Stimulated activated CD4-positive, alpha-beta T cell treated with anti-CD3 and anti-CD28 coated beads, TNF-alpha, amount 100 ng/mL, for 24 hours (primary cell): Measurements from ENCODE around the gene SHF.

Source experiments
- DNase-seq, 3 experiments: peaks; one replicate each; pipeline ENCODE4 v3.0.0-alpha.2; 2020; ENCODE audit warnings: low read depth in 3 of 3

The SHF gene

DNA sequence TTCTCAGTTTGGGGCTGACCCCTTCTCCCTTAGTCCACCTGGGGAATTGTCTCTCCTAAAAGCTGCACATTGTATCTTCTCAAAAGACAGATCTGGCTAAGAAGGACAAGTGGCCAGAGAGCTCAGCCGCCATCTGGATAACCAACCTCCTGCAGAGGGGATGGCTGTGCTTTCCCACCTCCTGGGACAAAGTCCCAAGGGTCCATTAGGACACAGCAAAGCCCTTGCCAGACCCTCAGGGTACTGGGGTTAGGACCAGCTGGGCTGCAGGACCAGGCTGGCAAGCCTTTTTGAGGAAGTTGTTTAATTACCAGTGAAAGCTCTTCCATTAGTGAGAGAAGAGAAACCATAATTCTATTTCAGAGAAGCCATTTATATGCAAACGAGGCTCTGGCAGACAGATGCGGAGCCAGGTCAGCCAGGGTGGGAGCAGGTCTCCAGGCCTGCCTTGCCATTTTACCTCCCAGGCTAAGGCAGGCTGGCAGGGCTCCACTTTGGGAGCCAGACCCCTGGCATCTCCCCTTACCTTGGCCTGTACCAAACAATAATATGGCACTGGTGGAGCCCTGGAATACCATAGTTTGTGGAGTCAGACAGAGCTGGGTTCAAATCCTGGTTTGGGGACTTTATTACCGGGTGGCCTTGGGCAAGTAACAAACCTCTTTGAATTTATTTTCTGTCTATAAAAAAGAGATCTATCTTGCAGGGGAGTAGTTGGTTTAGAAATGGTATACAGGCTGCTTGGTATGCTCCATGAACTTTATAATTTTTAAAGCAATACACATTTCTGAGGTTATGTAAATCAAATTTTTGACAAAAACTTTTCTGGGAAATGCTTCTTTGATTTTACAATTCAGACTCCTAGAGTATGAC, 17.9 kb downstream of the SHF start:
- DNase-seq: no peak

DNA sequence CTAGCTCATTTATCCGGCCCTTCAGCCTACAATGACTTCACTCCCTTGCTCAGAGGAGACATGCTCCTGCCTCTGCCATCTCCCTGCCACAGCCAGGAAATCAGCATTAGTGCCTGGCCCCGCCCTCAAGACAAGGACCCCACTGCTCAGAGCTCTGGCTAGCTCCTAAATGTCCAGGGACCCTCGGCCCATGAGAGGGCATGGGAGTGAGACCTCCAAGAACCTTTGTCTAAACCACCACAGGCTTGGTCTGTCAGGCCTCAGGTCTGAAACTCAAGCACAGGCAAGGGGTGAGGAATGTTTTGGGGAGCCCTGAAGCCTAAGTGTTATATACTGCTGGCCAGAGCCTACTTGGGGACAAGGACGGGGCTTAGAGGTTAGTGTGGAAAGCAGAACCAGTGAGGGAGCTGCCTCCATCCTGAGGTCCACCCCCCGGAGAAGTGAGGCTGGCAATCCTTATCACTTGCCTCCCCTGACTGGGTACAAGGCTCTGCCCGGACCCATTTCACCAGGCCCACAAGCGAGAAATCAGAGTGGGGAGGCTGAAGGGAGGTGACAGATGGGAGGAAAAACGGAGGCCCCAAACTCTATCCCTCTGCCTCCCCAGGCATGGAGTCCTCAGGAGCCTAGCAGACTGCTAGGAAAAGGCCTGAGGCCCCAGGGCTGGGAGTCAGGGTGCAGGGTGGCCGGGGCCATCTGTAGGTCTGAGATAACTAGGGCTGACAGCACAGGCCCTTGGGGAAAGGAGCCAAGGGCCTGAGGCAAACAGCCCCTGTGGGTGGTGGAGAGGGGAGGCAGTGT, 18.8 kb downstream of the SHF start:
- no peak for DNase-seq

DNA sequence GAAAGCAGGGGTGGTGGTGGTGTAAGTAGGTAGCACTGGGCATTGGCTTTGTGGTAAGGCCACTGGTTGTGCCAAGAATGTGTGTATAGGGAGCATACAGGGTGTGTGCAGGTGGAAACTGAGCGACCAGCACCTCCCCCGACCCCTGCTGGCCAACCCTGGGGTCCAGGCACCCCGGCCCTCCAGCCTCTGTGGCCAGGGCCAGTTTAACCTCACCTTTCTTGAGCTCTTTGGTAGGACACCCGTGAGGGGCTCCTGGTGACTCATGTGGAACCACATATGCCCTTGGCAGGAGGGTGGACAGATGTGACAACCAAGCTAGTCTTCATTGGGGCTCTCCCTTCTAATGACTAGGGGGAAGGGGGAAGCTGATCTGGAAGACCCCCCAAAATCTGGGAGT, 19.5 kb downstream of the SHF start:
- no peak for DNase-seq

DNA sequence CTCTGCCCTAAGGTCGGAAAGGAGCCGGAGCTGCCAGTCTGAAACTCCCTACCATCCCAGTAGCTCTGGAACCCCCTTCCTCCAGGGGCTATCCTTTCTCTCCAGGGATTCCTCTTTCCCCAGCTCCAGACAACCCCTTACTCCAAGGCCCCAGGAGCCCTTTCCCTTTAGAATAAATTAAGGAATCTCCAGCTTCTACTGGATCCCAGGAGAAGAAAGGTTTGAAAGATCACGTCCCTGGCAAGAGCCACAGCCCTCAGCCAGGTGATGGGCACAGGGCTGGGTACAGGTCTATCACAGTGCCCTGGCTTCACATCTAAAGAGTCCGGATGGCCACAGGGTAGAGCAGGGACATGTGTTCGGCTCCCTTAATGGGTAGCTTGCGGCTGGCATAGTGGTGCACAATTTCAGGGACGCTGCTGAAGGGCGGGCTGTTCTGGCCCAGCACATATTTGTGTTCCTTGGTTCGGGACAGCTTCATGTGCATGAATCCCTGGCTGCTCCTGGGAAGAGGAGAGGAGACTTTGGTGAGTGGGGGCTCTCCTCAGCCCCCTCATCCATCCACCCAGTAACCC, 20.0 kb downstream of the SHF start:
- no peak for DNase-seq

DNA sequence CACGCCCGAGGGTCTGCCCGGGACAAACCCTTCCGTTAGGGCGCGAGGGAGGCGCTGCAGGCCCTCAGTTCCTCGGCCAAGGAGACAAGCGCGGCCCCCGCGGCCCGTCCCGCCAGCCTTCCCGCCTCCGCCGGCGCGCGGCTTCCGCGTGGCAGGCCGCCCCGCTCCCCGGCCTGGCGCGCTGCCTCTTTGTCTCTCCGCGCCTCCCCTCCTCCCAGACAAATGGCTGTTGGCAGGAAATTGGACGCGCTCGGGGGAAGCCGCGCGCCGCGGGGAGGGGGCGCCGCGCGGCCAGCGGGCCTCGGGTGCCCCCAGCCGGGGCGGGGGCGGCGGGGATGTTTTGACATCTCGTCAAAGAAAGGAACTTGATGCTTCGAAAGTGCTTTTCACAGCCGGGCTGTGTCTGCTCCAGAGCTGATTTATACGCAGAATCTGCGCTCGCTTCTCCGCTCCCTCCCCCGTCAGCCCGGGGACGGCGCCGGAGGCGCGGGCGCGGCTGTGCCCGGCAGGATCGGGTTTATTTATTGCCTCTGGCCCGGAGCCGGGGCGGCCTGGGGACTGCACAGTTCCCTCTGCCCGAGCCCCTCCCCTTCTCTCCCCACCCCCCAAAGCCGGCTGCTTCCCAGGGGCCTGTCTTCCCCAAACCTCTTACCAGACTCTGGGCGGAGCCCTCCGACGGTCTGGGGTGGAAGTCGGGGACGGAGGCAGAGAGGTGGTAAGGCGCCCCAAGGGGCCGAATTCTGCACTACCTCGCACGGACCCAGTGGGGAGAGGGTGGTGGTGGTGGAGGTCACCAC, 20.7 kb downstream of the SHF start:
- peak; percentile 63 to 86 (median 68) for DNase-seq

DNA sequence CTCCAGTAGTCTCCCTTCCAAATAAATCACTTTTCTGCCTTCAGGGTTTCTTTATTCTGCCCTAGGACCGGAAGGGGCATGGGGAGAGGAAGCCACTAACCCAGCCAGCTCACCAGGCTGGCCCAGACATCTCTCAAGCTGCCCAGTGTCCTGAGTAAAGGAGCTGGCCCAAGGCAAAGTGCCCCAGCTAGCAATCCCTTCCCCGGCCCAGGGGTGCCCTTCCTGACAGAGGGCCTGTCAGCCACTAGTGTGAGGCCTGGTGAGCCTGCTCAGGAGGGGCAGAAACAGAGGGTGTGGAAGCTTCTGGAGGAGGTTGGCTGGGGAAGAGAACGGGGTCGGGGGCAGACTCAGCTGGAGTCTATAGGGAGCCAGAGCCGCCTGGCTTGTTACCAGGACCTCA, 22.2 kb downstream of the SHF start:
- DNase-seq: no peak

DNA sequence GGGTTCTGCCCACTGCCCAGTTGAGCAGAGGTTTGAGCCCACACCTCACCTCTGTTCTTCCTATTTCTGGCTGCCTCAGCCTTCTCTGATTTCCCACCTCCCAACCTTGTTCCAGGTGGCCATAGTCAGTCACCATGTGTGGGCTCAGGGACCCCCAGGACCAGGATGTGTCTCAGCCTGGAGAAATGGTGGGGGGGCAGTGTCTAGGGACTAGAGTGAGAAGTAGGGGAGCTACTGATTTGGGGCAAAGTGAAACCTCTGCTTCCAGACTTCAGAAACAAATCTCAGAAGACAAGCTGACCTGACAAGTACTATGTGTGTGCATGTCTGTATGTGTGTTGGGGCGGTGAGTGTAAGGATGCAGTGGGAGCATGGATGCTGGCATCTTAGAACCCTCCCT, 22.9 kb downstream of the SHF start:
- no peak for DNase-seq

DNA sequence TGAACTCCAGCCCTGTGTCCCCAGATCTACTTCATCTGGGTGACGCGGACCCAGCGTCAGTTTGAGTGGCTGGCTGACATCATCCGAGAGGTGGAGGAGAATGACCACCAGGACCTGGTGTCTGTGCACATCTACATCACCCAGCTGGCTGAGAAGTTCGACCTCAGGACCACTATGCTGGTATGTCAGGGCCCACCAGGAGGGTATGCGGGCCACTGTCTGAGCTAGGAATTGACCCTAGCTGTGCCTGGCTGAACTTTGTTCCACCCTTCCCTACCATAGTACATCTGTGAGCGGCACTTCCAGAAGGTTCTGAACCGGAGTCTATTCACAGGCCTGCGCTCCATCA, 24.3 kb downstream of the SHF start:
- no peak for DNase-seq

GRCh38 chr15:45162771-45163507, 24.8 kb downstream of the SHF start:
- DNase-seq: peak; percentile 17 to 55 (median 36)

DNA sequence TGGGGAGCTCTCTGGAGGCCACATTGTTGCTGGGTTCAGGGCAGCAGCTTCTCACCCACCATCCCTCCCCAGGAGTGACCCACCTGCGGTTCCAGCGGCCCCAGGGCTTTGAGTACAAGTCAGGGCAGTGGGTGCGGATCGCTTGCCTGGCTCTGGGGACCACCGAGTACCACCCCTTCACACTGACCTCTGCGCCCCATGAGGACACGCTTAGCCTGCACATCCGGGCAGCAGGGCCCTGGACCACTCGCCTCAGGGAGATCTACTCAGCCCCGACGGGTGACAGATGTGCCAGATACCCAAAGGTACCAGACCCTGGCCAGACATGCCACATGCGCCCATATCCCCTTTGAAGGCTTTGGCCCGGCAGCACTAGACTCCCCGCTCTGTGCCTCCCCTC, 26.1 kb downstream of the SHF start:
- no peak for DNase-seq

GRCh38 chr15:45157974-45158373, 29.8 kb downstream of the SHF start:
- no peak for DNase-seq

- DNase-seq: no peak
Measured at GRCh38 chr15:45156744-45157455, 30.9 kb downstream of the SHF start.

DNA sequence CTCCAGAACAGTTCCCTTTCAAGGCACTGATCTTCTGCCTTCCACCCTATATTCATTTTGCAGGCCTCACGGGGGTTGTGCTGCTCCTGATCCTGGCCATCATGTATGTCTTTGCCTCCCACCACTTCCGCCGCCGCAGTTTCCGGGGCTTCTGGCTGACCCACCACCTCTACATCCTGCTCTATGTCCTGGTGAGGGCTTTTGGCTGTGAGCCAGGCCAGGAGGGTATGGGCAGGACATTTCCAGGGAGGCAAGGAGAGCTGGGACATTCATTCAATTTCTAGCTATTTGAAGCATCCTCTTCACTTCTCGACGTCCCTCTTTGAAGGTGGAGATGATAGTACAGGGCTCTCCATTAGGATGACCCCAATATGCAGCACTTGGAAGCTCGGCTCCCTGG, 32.0 kb downstream of the SHF start:
- no peak for DNase-seq

DNA sequence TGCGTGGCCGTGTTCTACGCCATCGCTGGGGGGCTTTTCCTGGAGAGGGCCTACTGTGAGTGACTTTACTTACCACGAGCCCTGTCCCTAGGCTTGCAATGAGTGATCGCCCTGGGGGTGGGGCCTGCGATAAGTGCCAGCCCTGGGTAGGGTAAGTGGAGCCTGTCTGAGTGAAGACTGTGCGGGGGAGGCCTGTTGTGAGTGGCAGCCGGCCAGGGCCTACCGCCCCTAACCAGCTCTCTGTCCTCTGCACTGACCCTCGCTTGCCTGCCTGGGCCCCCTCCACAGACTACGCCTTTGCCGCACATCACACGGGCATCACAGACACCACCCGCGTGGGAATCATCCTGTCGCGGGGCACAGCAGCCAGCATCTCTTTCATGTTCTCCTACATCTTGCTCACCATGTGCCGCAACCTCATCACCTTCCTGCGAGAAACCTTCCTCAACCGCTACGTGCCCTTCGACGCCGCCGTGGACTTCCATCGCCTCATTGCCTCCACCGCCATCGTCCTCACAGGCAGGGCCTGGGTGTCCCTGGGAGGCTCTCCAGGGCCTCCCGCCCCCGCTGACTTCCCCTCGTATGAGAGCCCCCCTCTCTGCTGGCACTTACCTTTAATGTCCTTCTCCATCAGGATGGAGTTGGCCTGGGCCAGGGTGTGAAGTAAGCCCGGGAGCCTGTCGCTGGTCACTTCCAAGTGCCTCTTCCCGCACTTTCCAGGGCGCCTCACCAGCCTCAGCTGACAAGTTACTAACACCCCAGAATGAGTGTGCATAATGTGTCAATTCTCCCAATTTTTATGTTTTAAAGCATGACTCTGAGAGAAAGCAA, 35.6 kb downstream of the SHF start:
- no peak for DNase-seq

DNA sequence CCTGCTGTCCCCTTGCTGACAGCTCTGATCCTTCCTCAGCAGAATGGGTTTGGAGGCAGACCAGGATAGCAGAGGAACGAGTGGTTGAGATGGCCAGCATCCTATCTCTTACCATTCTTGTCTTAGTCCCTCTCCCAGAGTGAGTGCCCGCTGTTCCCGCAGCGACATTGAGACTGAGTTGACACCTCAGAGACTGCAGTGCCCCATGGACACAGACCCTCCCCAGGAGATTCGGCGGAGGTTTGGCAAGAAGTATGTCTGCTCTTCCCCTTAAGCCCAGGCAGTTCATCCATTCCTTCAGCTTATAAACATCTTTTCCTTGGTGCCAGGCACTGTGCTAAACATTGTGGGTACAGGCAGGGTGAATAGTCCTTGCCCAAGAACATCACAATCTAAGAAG, 36.8 kb downstream of the SHF start:
- DNase-seq: no peak

DNA sequence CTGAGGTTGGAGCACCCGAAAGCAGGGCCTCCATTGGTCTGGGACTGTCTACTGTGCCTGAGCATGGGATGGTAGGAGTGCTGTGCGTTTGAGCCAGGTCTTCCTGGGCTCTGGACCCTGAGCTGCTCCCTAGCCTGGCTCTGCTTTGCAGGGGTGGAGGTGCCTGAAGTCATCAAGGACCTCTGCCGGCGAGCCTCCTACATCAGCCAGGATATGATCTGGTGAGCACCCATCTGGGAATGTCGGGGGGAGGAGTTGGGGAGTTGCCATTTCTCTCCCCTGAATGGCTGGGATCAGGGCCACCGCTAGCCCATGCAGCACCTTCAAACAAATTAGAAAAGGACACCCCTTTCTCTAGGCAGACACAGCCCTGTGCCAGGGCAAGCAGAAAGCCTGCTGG, 37.3 kb downstream of the SHF start:
- no peak for DNase-seq

- no peak for DNase-seq
Measured at GRCh38 chr15:45149060-45149459, 38.7 kb downstream of the SHF start.

- DNase-seq: no peak
Measured at GRCh38 chr15:45148076-45149059, 39.4 kb downstream of the SHF start.

DNA sequence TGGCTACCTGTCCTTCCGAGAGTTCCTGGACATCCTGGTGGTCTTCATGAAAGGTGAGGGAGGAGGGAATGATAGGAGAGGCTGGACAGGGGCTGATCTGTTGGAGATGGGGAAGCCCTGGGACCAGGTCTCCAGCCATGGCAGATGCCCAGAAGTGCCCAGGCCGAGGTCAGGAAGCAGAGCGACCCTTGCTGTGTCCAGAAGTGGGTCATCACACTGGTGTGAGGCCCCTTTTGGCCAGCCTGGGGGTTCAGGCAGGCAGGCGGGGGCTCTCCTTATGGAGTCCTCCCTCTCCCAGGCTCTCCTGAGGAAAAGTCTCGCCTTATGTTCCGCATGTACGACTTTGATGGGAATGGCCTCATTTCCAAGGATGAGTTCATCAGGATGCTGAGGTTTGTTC, 40.2 kb downstream of the SHF start:
- DNase-seq: no peak
